OCI-LY1 (cell line): ENCODE data around the gene CDH4.

Source experiments
- H2AFZ ChIP-seq: fragments of 200-600 bp; sonication (generic), shearing (Covaris generic); 2 replicates; pipeline ENCODE4 v1.6.0; 2014; ENCODE audit warnings: antibody characterized with exemption, mild to moderate bottlenecking, low read length
- H3F3A ChIP-seq: fragments of 200-600 bp; sonication (generic), shearing (Covaris generic); 2 replicates; pipeline ENCODE4 v1.6.0; 2014; ENCODE audit warnings: mild to moderate bottlenecking, antibody characterized with exemption, low read length, moderate library complexity; ENCODE audit not compliant: insufficient read depth
- H3K27ac ChIP-seq: fragments of 200-600 bp; sonication (generic); 2 replicates; pipeline ENCODE4 v1.5.1; 2014; ENCODE audit warnings: low read length, mixed run types, mild to moderate bottlenecking, low read depth; ENCODE audit not compliant: poor library complexity, severe bottlenecking
- H3K27me3 ChIP-seq: fragments of 200-600 bp; sonication (generic); 2 replicates; pipeline ENCODE4 v1.6.0; 2014; ENCODE audit warnings: antibody characterized with exemption, mild to moderate bottlenecking, low read length, moderate library complexity; ENCODE audit not compliant: insufficient read depth
- H3K36me3 ChIP-seq: fragments of 200-600 bp; sonication (generic); 2 replicates; pipeline ENCODE4 v1.6.1; 2014; ENCODE audit warnings: mild to moderate bottlenecking, antibody characterized with exemption, low read length, moderate library complexity, mixed read lengths; ENCODE audit not compliant: insufficient read depth
- H3K4me1 ChIP-seq: fragments of 200-600 bp; sonication (generic); 2 replicates; pipeline ENCODE4 v1.5.1; 2014; ENCODE audit warnings: mild to moderate bottlenecking, low read length, moderate library complexity; ENCODE audit not compliant: insufficient read depth, severe bottlenecking
- H3K4me2 ChIP-seq: fragments of 200-600 bp; sonication (generic), shearing (Covaris generic); 2 replicates; pipeline ENCODE4 v1.6.1; 2014; ENCODE audit warnings: low read length
- H3K4me3 ChIP-seq: fragments of 200-600 bp; sonication (generic); 2 replicates; pipeline ENCODE4 v1.5.1; 2014; ENCODE audit warnings: low read length, low read depth, mild to moderate bottlenecking, mixed read lengths; ENCODE audit not compliant: poor library complexity, severe bottlenecking
- H3K79me2 ChIP-seq: fragments of 200-600 bp; shearing (Covaris generic); 2 replicates; pipeline ENCODE4 v1.6.1; 2016; ENCODE audit warnings: mixed run types, low read length, mixed read lengths; ENCODE audit not compliant: insufficient read depth
- H3K9ac ChIP-seq: fragments of 200-600 bp; sonication (generic), shearing (Covaris generic); 2 replicates; pipeline ENCODE4 v1.6.1; 2014; ENCODE audit warnings: mild to moderate bottlenecking, low read length, mixed read lengths
- H3K9me2 ChIP-seq: fragments of 200-600 bp; sonication (generic), shearing (Covaris generic); 2 replicates; pipeline ENCODE4 v1.6.1; 2014; ENCODE audit warnings: low read depth, mild to moderate bottlenecking, low read length, mixed read lengths
- H3K9me3 ChIP-seq: fragments of 200-600 bp; shearing (Covaris generic); 2 replicates; pipeline ENCODE4 v1.6.1; 2014; ENCODE audit warnings: low read length, mixed read lengths
- H4K20me1 ChIP-seq: fragments of 200-600 bp; sonication (generic), shearing (Covaris generic); 2 replicates; pipeline ENCODE4 v1.6.0; 2016; ENCODE audit warnings: mild to moderate bottlenecking, low read length; ENCODE audit not compliant: insufficient read depth
- CTCF ChIP-seq: fragments of 200-600 bp; sonication (generic), shearing (Covaris generic); IDR thresholded peaks from 2 replicates; pipeline ENCODE4 v1.5.1; 2017; ENCODE audit warnings: mild to moderate bottlenecking, antibody characterized with exemption, low read length, moderate library complexity, mixed read lengths
- EZH2 ChIP-seq: fragments of 200-600 bp; sonication (generic), shearing (Covaris generic); IDR thresholded peaks from 2 replicates; pipeline ENCODE4 v1.8.0; 2017; ENCODE audit warnings: borderline replicate concordance, mixed run types, mild to moderate bottlenecking, antibody characterized with exemption, low read length, moderate library complexity, mixed read lengths

Gene CDH4

GRCh38 chr20:61459266-61459665 is 207.2 kb downstream of the CDH4 start:
- H2AFZ ChIP-seq: no peak overlapping the region
- no peaks in the 10 kb centered on the region for H4K20me1 ChIP-seq
- H3K9me3 ChIP-seq: no peaks in the 10 kb centered on the region
- H3K9me2 ChIP-seq: no peaks in the 10 kb centered on the region
- peaks cover 4% of the 10 kb centered on the region; the same call in 1 of the 2 replicates for H3K27me3 ChIP-seq
- no peak overlapping the region for H3K4me2 ChIP-seq
- H3K79me2 ChIP-seq: no peaks in the 10 kb centered on the region
- H3K36me3 ChIP-seq: no peaks in the 10 kb centered on the region
- no peak overlapping the region for H3K9ac ChIP-seq
- H3K4me1 ChIP-seq: no peaks in the 10 kb centered on the region
- H3K27ac ChIP-seq: no peak overlapping the region
- no peaks in the 10 kb centered on the region for H3F3A ChIP-seq
- TF ChIP-seq EZH2 (no peak), CTCF (no peak)
- H3K4me3 ChIP-seq: no peak overlapping the region

- no peaks in the 10 kb centered on the region for H3K9me3 ChIP-seq
- no peaks in the 10 kb centered on the region for H3K9me2 ChIP-seq
- no peak overlapping the region for H3K4me3 ChIP-seq
- H3K36me3 ChIP-seq: no peaks in the 10 kb centered on the region
- no peak overlapping the region for H3K4me2 ChIP-seq
- H3K27ac ChIP-seq: no peak overlapping the region
- no peak overlapping the region for H2AFZ ChIP-seq
- no peak overlapping the region for H3K9ac ChIP-seq
- no peaks in the 10 kb centered on the region for H3F3A ChIP-seq
- H3K27me3 ChIP-seq: peaks cover 4% of the 10 kb centered on the region; the same call in 1 of the 2 replicates
- H4K20me1 ChIP-seq: no peaks in the 10 kb centered on the region
- no peak for TF ChIP-seq CTCF
- TF ChIP-seq EZH2: no peak
- H3K4me1 ChIP-seq: no peaks in the 10 kb centered on the region
- H3K79me2 ChIP-seq: no peaks in the 10 kb centered on the region
Observed at GRCh38 chr20:61459705-61460104, 207.6 kb downstream of the CDH4 start.

- H2AFZ ChIP-seq: no peak overlapping the region
- no peaks in the 10 kb centered on the region for H3K36me3 ChIP-seq
- no peak for TF ChIP-seq EZH2
- no peak for TF ChIP-seq CTCF
- no peaks in the 10 kb centered on the region for H3K9me2 ChIP-seq
- H3K9ac ChIP-seq: no peak overlapping the region
- H3K9me3 ChIP-seq: no peaks in the 10 kb centered on the region
- peaks cover 4% of the 10 kb centered on the region; the same call in 1 of the 2 replicates for H3K27me3 ChIP-seq
- no peaks in the 10 kb centered on the region for H3K4me1 ChIP-seq
- H3K4me2 ChIP-seq: no peak overlapping the region
- H3K4me3 ChIP-seq: no peak overlapping the region
- no peaks in the 10 kb centered on the region for H3K79me2 ChIP-seq
- H3F3A ChIP-seq: no peaks in the 10 kb centered on the region
- no peaks in the 10 kb centered on the region for H4K20me1 ChIP-seq
- H3K27ac ChIP-seq: no peak overlapping the region
Observed at GRCh38 chr20:61460261-61461052, 208.4 kb downstream of the CDH4 start.
